Right atrium auricular region (tissue), 2 donors: Measurements from ENCODE around the gene ZC3H12A. TPM values are rescaled to one million over a fixed set of nuclear protein-coding genes. Genes with fewer than 3 reads are reported as not detected.

Experiments
- DNase-seq: peaks from one replicate; pipeline ENCODE4 v3.0.0-alpha.2; 2019; ENCODE audit warnings: low spot score
- H3K27ac ChIP-seq, 2 donors: fragments of 200-600 bp; sonication (generic); 1 replicate in 1 of 2; 2 replicates in 1 of 2; pipeline ENCODE4 v1.5.1; 2016 to 2019
- H3K27me3 ChIP-seq, 2 donors: fragments of 200-600 bp; sonication (generic); one replicate each; pipeline versions ENCODE4 v1.5.1 to v1.6.0; 2017 to 2019
- H3K36me3 ChIP-seq: fragments of 200-600 bp; sonication (generic); one replicate; pipeline ENCODE4 v1.5.1; 2016
- H3K4me1 ChIP-seq, 2 donors: fragments of 200-600 bp; sonication (generic); one replicate each; pipeline versions ENCODE4 v1.5.1 to v1.6.0; 2017 to 2019
- H3K4me3 ChIP-seq, 2 donors: fragments of 200-600 bp; sonication (generic); 1 replicate in 1 of 2; 2 replicates in 1 of 2; pipeline ENCODE4 v1.5.1; 2017 to 2019; ENCODE audit warnings: mild to moderate bottlenecking in 1 of 2, moderate library complexity in 1 of 2
- H3K9me3 ChIP-seq, 2 donors: fragments of 200-600 bp; sonication (generic); one replicate each; pipeline ENCODE4 v1.5.1; 2019
- CTCF ChIP-seq, 2 donors: fragments of 200-600 bp; sonication (generic); IDR thresholded peaks; one replicate each; pipeline ENCODE4 v1.5.1; 2019; ENCODE audit warnings: antibody characterized with exemption in 2 of 2
- microRNA-seq, 2 donors: library from miRNA; unstranded; fragments of <30 nt; microRNA quantifications; one replicate each; pipeline ENCODE4, GENCODE V29; 2016 to 2017; ENCODE audit warnings: borderline number of aligned reads in 2 of 2, borderline replicate concordance in 1 of 2
- total RNA-seq, 2 donors: library from RNA; depleted of rRNA; stranded (reverse); fragments of >200 nt; gene quantifications; one replicate each; pipeline ENCODE4 v1.1.0, GENCODE V29; 2016

ZC3H12A gene
- total RNA-seq, 2 donors from 2014 or later, result 9.4 to 13.5 TPM

DNA sequence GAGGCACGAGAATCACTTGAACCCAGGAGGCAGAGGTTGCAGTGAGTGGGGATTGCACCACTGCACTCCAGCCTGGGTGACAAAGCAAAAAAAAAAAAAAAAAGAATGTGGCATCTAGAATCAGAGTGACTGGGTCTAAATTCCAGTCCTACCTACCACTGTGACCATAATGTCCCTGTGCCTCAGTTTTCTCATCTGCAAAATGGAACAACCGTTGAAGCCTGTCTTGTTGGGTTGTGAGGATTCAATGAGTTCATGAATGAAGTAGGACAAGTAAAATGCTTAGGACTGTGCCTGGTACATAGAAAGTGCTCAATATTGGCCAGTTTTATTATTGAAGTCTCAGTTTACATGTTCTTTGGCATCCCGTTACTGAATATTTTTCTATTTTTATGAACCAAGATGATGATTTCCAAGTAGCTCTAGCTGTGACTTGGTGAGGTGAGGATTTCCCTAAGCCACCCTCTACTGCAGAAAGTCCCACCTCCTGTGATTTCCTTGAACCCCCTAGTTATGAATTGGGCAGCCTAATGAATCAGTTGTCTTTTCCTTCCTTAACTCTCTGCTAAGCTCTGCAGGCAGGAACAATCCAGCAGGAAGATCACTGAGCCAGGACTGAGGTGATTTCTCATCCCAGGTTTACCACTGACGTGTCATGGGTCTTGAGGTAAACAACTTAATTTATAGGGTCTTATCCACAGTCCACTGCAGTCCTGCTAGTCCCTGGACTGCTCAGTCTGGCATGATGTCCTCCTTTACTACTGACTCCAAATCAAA is 59.1 kb downstream of the ZC3H12A start:
- Histone ChIP-seq H3K4me3 (no peak overlapping the region), H3K4me1 (peaks cover 0 to 10% of the 10 kb centered on the region in 2 donors), H3K27ac (peak overlapping the region in 1 of 2 donors; percentile 60), H3K9me3 (no peaks in the 10 kb centered on the region), H3K36me3 (peaks cover 27% of the 10 kb centered on the region), H3K27me3 (no peaks in the 10 kb centered on the region)
- no peak for DNase-seq
- TF ChIP-seq CTCF (IDR thresholded peaks at IDR 0.05), result no peak

Small RNAs within 50 kb of the gene (microRNA-seq; reads per million reads assigned to microRNA genes)
- gene MIR5581 (0 to 0.71 reads per million in 2 donors), gene MIR6732 (0 to 0.71 reads per million in 2 donors)

Other genes with a start within 250 kb of the ZC3H12A start
- 10 to 100 TPM; 50.4 to 61.0 TPM for gene MEAF6, start 40.2 kb downstream of the ZC3H12A start, total RNA-seq
- gene SNIP1, start 79.7 kb downstream of the ZC3H12A start, total RNA-seq, result 10 to 100 TPM in 1 of 2 donors, 1 to 10 TPM in 1; 4.4 to 12.0 TPM
- 1 to 10 TPM; 3.9 to 6.1 TPM for gene DNALI1, start 82.4 kb downstream of the ZC3H12A start, total RNA-seq
- gene GNL2, start 121.4 kb downstream of the ZC3H12A start, total RNA-seq, result 10 to 100 TPM; 15.4 to 22.2 TPM
- 1 to 10 TPM; 6.3 to 9.1 TPM for gene RSPO1, start 160.3 kb downstream of the ZC3H12A start, total RNA-seq
- gene CDCA8, start 217.9 kb downstream of the ZC3H12A start, total RNA-seq, result under 1 TPM; 0.48 to 0.55 TPM